ENCODE data around the gene PPARD. TPM values are rescaled to one million over a fixed set of nuclear protein-coding genes. Genes with fewer than 3 reads are reported as not detected.

Gene PPARD
- total RNA-seq, 1 experiment from 2014 or later, result 38.4 TPM

DNA sequence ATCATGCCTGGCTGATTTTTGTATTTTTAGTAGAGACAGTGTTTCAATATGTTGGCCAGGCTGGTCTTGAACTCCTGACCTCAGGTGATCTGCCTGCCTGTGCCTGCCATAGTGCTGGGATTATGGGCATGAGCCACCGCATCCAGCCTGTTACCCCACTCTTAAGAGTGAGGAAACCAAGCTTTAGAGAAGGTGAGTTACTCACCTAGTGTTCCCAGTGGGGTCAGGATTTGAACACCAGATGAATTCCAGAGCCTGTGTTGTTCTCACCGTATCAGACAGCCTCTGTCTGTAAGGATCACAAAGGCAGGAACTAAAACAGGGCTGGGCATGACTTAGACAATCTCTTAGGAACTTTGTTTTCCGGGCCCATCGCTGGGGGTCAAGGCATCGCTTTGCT lies 100.3 kb downstream of the PPARD start:
- no TSS peak for BruUV-seq (replicated peaks)
- intact Hi-C loops (cut with micrococcal nuclease), result no loop called here
- Histone ChIP-seq H3K9me3 (ENCODE audit: control insufficient read depth in 1 of 2, insufficient read depth in 1 of 2, low read depth in 1 of 2, low read length in 2 of 2) (no peaks in the 10 kb centered on the region), H3K4me2 (ENCODE audit: low read length) (no peak overlapping the region), H3K79me2 (ENCODE audit: insufficient read depth, low read length) (no peaks in the 10 kb centered on the region), H3K36me3 (ENCODE audit: control insufficient read depth in 1 of 2, insufficient read depth in 2 of 2, low read length in 2 of 2) (no peaks in the 10 kb centered on the region), H2AFZ (ENCODE audit: low read depth, low read length, poor library complexity, severe bottlenecking) (no peak overlapping the region), H3K4me1 (ENCODE audit: control insufficient read depth in 1 of 2, insufficient read depth in 2 of 2, low read length in 2 of 2) (no peaks in the 10 kb centered on the region; a peak in 1 of 4 replicates), H3K9ac (ENCODE audit: low read length) (no peak overlapping the region), H4K20me1 (ENCODE audit: insufficient read depth) (no peaks in the 10 kb centered on the region), H3K4me3 (replicated peaks in 1 of 2; ENCODE audit: low read depth in 1 of 2, low read length in 2 of 2) (no peak overlapping the region), H3K27ac (ENCODE audit: low read depth, low read length) (no peak overlapping the region), H3K27me3 (ENCODE audit: insufficient read depth, low read length) (no peaks in the 10 kb centered on the region), H3K9me2 (ENCODE audit: insufficient read depth) (no peaks in the 10 kb centered on the region)
- ATAC-seq, result no peak
- POLR2A ChIA-PET, result interaction anchor here (0.6 kb wide), 1 partner anchor 1245 kb away, joined by 3 read pairs; no protein-coding TSS in a partner anchor
- TF ChIP-seq YY1 (IDR thresholded peaks at IDR 0.05; ENCODE audit: extremely low read depth, insufficient replicate concordance, low read depth, low read length) (no peak), EZH2 (IDR thresholded peaks at IDR 0.05) (no peak), EGR1 (IDR thresholded peaks at IDR 0.05; ENCODE audit: low read depth) (no peak), JUND (IDR thresholded peaks at IDR 0.05) (no peak), CTCF (IDR thresholded peaks at IDR 0.05 in 2 of 3, conservative IDR thresholded peaks at IDR 0.05 in 1 of 3; ENCODE audit: borderline replicate concordance in 1 of 3, insufficient read depth in 1 of 3, low read depth in 2 of 3, low read length in 2 of 3) (no peak), ZNF274 (IDR thresholded peaks at IDR 0.05; ENCODE audit: low read depth, low read length) (no peak), FOSL1 (IDR thresholded peaks at IDR 0.05; ENCODE audit: low read depth) (no peak), ATF3 (IDR thresholded peaks at IDR 0.05) (no peak), REST (IDR thresholded peaks at IDR 0.05; ENCODE audit: low read depth) (no peak), POLR2AphosphoS5 (IDR thresholded peaks at IDR 0.05; ENCODE audit: low read depth, low read length) (no peak), ELF1 (IDR thresholded peaks at IDR 0.05; ENCODE audit: borderline replicate concordance, low read depth) (no peak), ZBTB33 (IDR thresholded peaks at IDR 0.05; ENCODE audit: extremely low read depth, insufficient replicate concordance, low read length) (no peak), ZFX (IDR thresholded peaks at IDR 0.05) (no peak), SIN3A (IDR thresholded peaks at IDR 0.05; ENCODE audit: low read depth) (no peak), POLR2A (IDR thresholded peaks at IDR 0.05; ENCODE audit: borderline replicate concordance, extremely low read depth, insufficient read depth, insufficient read length) (no peak), EZH2phosphoT487 (IDR thresholded peaks at IDR 0.05; ENCODE audit: borderline replicate concordance) (no peak), RAD21 (IDR thresholded peaks at IDR 0.05; ENCODE audit: low read depth) (no peak), SP1 (IDR thresholded peaks at IDR 0.05; ENCODE audit: low read depth) (no peak)
- DNase-seq (ENCODE audit: low read depth, low spot score), result no peak
- CTCF ChIA-PET, result no interaction called here
- RAD21 ChIA-PET (ENCODE audit: low non-redundant PET in 1 of 2, low total read pairs in 2 of 2, uncharacterized antibody in 2 of 2, unreplicated experiment in 2 of 2), result no interaction called here
